Loucy (cell line): ENCODE data around the gene SMG6.

Experiments
- CTCF ChIP-seq: fragments of 200-600 bp; sonication (generic); conservative IDR thresholded peaks from 2 replicates; pipeline ENCODE4 v1.5.1; 2014; ENCODE audit warnings: mild to moderate bottlenecking, antibody characterized with exemption, low read length
- EZH2phosphoT487 ChIP-seq: fragments of 200-600 bp; IDR thresholded peaks from 2 replicates; pipeline ENCODE4 v1.6.1; 2018; ENCODE audit warnings: antibody characterized with exemption, mild to moderate bottlenecking, moderate library complexity, borderline replicate concordance

GRCh38 chr17:2271985-2272702 lies 31.4 kb downstream of the SMG6 start:
- TF ChIP-seq CTCF (no peak), EZH2phosphoT487 (no peak)
